HUES64 (cell line): ENCODE results near the gene ZNF804A.

Source experiments
- H3K27ac ChIP-seq: 2 replicates; pipeline ENCODE4 v1.7.0; 2013; ENCODE audit warnings: low read depth, low read length, inconsistent platforms
- H3K27me3 ChIP-seq: 2 replicates; pipeline ENCODE4 v1.6.1; 2013; ENCODE audit warnings: mild to moderate bottlenecking, low read length; ENCODE audit not compliant: insufficient read depth
- H3K36me3 ChIP-seq: 2 replicates; pipeline ENCODE4 v1.6.1; 2013; ENCODE audit warnings: mild to moderate bottlenecking, low read length; ENCODE audit not compliant: insufficient read depth
- H3K4me1 ChIP-seq: 2 replicates; pipeline ENCODE4 v1.6.1; 2013; ENCODE audit warnings: mild to moderate bottlenecking, low read length, moderate library complexity; ENCODE audit not compliant: insufficient read depth
- H3K4me3 ChIP-seq: 2 replicates; pipeline ENCODE4 v1.5.1; 2013; ENCODE audit warnings: mild to moderate bottlenecking, low read length, moderate library complexity
- H3K9ac ChIP-seq: 2 replicates; pipeline ENCODE4 v1.6.1; 2013; ENCODE audit warnings: mild to moderate bottlenecking, low read depth, low read length
- H3K9me3 ChIP-seq: 2 replicates; pipeline ENCODE4 v1.6.1; 2013; ENCODE audit warnings: low read depth, low read length; ENCODE audit not compliant: insufficient read depth
- whole genome bisulfite sequencing: fragments of 150-250, 120-280 bp; methylation state at CpG from one replicate; pipeline ENCODE4 v1.1.7; 2013; ENCODE audit warnings: missing lambda C conversion rate; 5-methylcytosine and 5-hydroxymethylcytosine counted together

Gene ZNF804A

GRCh38 chr2:184610891-184611290, 12.6 kb downstream of the ZNF804A start:
- no peaks in the 10 kb centered on the region for H3K9me3 ChIP-seq
- no peak overlapping the region for H3K4me3 ChIP-seq
- no peak overlapping the region for H3K27ac ChIP-seq
- H3K4me1 ChIP-seq = no peaks in the 10 kb centered on the region
- H3K36me3 ChIP-seq = no peaks in the 10 kb centered on the region
- H3K27me3 ChIP-seq = no peaks in the 10 kb centered on the region
- no peak overlapping the region for H3K9ac ChIP-seq

GRCh38 chr2:184611361-184612085, 13.2 kb downstream of the ZNF804A start:
- Histone ChIP-seq H3K27me3 (no peaks in the 10 kb centered on the region), H3K9ac (no peak overlapping the region), H3K9me3 (no peaks in the 10 kb centered on the region), H3K27ac (no peak overlapping the region), H3K4me1 (no peaks in the 10 kb centered on the region), H3K4me3 (no peak overlapping the region), H3K36me3 (no peaks in the 10 kb centered on the region)
- WGBS = no CpG with 5 or more reads among the region's 2 CpGs

DNA sequence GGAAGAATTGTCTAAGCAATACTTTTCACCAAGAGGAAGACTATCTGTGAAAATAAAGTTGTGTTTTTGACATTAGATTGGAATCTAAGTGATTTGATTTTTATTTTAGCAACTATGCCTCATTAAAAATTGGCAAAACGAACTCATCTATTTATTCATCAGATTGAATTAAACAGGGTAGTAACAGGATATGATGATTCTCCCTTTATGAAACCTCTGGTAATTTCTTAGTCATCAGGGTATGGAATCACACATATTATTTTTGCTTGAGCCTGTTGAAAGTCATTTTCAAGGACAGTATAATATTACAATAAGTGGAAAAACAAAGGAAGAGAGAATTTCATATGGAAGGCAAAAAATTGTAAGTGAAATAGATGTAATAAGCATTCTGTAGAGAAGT, 22.0 kb downstream of the ZNF804A start:
- H3K27me3 ChIP-seq = no peaks in the 10 kb centered on the region
- no peaks in the 10 kb centered on the region for H3K4me1 ChIP-seq
- no peaks in the 10 kb centered on the region for H3K9me3 ChIP-seq
- WGBS = no CpG with 5 or more reads among the region's 1 CpG
- H3K36me3 ChIP-seq = no peaks in the 10 kb centered on the region
- no peak overlapping the region for H3K9ac ChIP-seq
- no peak overlapping the region for H3K27ac ChIP-seq
- H3K4me3 ChIP-seq = no peak overlapping the region

DNA sequence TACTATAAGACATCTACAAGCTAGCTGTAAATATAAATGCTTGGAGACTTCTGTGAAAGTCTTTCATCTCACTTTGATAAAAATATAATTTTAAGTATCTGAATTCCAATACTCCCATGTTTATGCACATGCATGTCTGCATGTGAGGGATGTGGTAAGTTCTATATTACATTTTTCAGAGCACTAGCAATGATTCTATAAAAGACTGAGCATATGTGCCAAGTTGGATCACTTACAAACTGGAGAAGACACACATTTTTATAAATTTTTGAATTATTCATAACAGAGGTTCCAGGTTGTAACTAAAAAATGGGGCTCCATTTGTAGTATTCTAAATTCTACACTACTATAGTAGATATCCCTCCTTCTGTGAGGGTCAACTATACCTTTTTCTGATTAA, 26.0 kb downstream of the ZNF804A start:
- H3K9ac ChIP-seq = no peak overlapping the region
- no peaks in the 10 kb centered on the region for H3K36me3 ChIP-seq
- H3K4me3 ChIP-seq = no peak overlapping the region

DNA sequence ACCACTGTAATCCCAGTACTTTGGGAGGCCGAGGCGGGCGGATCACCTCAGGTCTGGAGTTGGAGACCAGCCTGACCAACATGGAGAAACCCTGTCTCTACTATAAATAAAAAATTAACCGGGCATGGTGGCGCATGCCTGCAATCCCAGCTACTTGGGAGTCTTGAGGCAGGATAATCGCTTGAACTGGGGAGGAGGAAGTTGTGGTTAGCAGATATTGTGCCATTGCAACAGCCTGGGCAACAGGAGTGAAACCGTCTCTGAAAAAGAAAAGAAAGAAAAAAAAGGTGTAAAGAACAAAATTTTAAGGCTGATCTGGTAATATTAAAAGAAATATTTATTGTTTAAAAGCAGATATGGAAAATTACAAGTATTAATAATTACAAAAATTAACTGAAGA, 29.7 kb downstream of the ZNF804A start:
- Histone ChIP-seq H3K9me3 (no peaks in the 10 kb centered on the region), H3K4me3 (no peak overlapping the region)
- 94% methylated on average over 7 of the region's 7 CpGs for WGBS

More for the DNA sequence above, 26.0 kb downstream of the ZNF804A start:
- Histone ChIP-seq H3K9me3 (no peaks in the 10 kb centered on the region), H3K27me3 (no peaks in the 10 kb centered on the region), H3K27ac (no peak overlapping the region), H3K4me1 (no peaks in the 10 kb centered on the region)

DNA sequence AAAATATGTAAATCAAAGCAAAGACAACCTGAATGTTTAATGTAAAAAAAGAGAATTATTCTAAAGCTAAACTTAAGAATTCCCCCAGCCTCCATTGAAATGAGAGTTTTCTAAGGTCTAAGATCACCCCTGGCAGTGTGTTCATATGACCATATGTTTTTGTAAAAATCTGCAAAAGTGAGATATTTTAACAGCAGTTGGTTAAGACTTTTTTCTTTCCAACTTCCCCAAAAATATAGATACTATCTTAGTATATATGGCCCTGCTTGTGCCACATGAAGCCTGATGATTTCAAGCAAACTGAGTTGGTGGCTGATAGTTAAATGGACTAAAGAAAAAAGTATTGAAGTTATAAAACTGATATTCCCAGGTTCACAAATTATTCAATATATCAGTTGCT, 35.4 kb downstream of the ZNF804A start:
- Histone ChIP-seq H3K9ac (no peak overlapping the region), H3K4me3 (no peak overlapping the region), H3K36me3 (no peaks in the 10 kb centered on the region), H3K9me3 (no peaks in the 10 kb centered on the region), H3K27me3 (no peaks in the 10 kb centered on the region), H3K4me1 (no peaks in the 10 kb centered on the region), H3K27ac (no peak overlapping the region)

More for the DNA sequence above, 29.7 kb downstream of the ZNF804A start:
- Histone ChIP-seq H3K27ac (no peak overlapping the region), H3K4me1 (no peaks in the 10 kb centered on the region), H3K27me3 (no peaks in the 10 kb centered on the region), H3K36me3 (no peaks in the 10 kb centered on the region), H3K9ac (no peak overlapping the region)

- Histone ChIP-seq H3K9me3 (no peaks in the 10 kb centered on the region), H3K27ac (no peak overlapping the region), H3K27me3 (no peaks in the 10 kb centered on the region), H3K36me3 (no peaks in the 10 kb centered on the region), H3K4me3 (no peak overlapping the region), H3K9ac (no peak overlapping the region), H3K4me1 (no peaks in the 10 kb centered on the region)
- WGBS = 83% methylated on average over 1 of the region's 1 CpG
Measured at GRCh38 chr2:184637781-184638180, 39.5 kb downstream of the ZNF804A start.

GRCh38 chr2:184644685-184645084, 46.4 kb downstream of the ZNF804A start:
- H3K4me1 ChIP-seq = no peaks in the 10 kb centered on the region
- no peaks in the 10 kb centered on the region for H3K27me3 ChIP-seq
- no peaks in the 10 kb centered on the region for H3K36me3 ChIP-seq

GRCh38 chr2:184646177-184646576, 47.8 kb downstream of the ZNF804A start:
- no peak overlapping the region for H3K4me3 ChIP-seq
- H3K27ac ChIP-seq = no peak overlapping the region
- H3K36me3 ChIP-seq = no peaks in the 10 kb centered on the region
- H3K9me3 ChIP-seq = no peaks in the 10 kb centered on the region
- WGBS = 92% methylated on average over 2 of the region's 2 CpGs
- no peaks in the 10 kb centered on the region for H3K4me1 ChIP-seq
- no peaks in the 10 kb centered on the region for H3K27me3 ChIP-seq
- no peak overlapping the region for H3K9ac ChIP-seq

More at GRCh38 chr2:184644685-184645084, 46.4 kb downstream of the ZNF804A start:
- no peaks in the 10 kb centered on the region for H3K9me3 ChIP-seq
- H3K27ac ChIP-seq = no peak overlapping the region
- H3K9ac ChIP-seq = no peak overlapping the region
- no peak overlapping the region for H3K4me3 ChIP-seq

DNA sequence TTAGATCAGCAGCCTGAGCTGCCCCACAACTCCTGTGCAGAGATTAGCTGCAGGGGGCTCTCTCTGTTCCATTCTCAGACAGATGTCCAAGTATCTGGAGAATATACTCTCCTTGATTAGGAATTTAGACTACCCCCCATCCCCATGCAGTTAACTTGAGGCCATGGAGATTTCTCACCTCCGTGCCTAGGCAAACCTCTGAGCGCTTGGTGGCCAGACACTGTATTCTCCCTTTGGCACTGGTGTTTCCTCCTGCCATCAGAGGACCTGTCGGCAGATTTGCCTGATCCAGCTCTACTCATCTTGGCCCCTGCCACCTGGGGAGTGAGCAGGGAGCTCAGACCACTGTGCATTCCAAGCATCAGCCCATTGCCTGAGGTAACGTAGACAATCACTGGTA, 48.3 kb downstream of the ZNF804A start:
- Histone ChIP-seq H3K36me3 (no peaks in the 10 kb centered on the region), H3K4me1 (no peaks in the 10 kb centered on the region), H3K9me3 (no peaks in the 10 kb centered on the region), H3K4me3 (no peak overlapping the region), H3K27me3 (no peaks in the 10 kb centered on the region), H3K9ac (no peak overlapping the region), H3K27ac (no peak overlapping the region)
- WGBS = 97% methylated on average over 4 of the region's 4 CpGs

GRCh38 chr2:184654945-184655344, 56.6 kb downstream of the ZNF804A start:
- Histone ChIP-seq H3K9me3 (no peaks in the 10 kb centered on the region), H3K4me3 (no peak overlapping the region), H3K36me3 (no peaks in the 10 kb centered on the region), H3K27me3 (no peaks in the 10 kb centered on the region), H3K27ac (no peak overlapping the region), H3K9ac (no peak overlapping the region), H3K4me1 (no peaks in the 10 kb centered on the region)
- WGBS = 80% methylated on average over 1 of the region's 2 CpGs

GRCh38 chr2:184677171-184677570, 78.8 kb downstream of the ZNF804A start:
- no peaks in the 10 kb centered on the region for H3K36me3 ChIP-seq
- no peak overlapping the region for H3K4me3 ChIP-seq
- no peak overlapping the region for H3K9ac ChIP-seq
- no CpG with 5 or more reads among the region's 2 CpGs for WGBS
- H3K4me1 ChIP-seq = no peaks in the 10 kb centered on the region
- no peaks in the 10 kb centered on the region for H3K27me3 ChIP-seq
- peaks cover 7% of the 10 kb centered on the region for H3K9me3 ChIP-seq
- no peak overlapping the region for H3K27ac ChIP-seq
